K562 (cell line): ENCODE measurements around the gene ECE2. TPM values are rescaled to one million over a fixed set of nuclear protein-coding genes. Genes with fewer than 3 reads are reported as not detected.

Source experiments
- ATAC-seq: fragments of 200-7000 bp; cut with Tn5 transposase; 3 replicates; pipeline ENCODE4 v1.9.1; 2020; ENCODE audit warnings: moderate library complexity
- BruUV-seq: library from RNA; stranded (reverse); fragments of 400-500 nt; replicated peaks from 2 replicates; lab custom pipeline; 2021; lab: Mats Ljungman, UMichigan
- CTCF ChIA-PET: fragments of 300-600 bp; formaldehyde crosslinking; extraction: SDS; loops from one replicate; lab custom pipeline; 2021; ENCODE audit warnings: low intra/inter-chr PET ratio; lab: Yijun Ruan, JAX
- POLR2A ChIA-PET: fragments of 300-600, 350-650 bp; sonication (Branson Sonifier 250); formaldehyde crosslinking; extraction: SDS; loops from one replicate; lab custom pipeline; 2021; ENCODE audit warnings: antibody characterized with exemption, inconsistent platforms; lab: Yijun Ruan, JAX
- DNase-seq, 4 experiments: peaks; one replicate each; pipeline versions ENCODE4 v3.0.0 to v3.0.0-alpha.2; 2011 to 2018; ENCODE audit warnings: low spot score in 3 of 4, mixed read lengths in 3 of 4; ENCODE audit errors: extremely low read depth in 1 of 4
- FAIRE-seq: peaks from 2 replicates; lab custom pipeline; 2011; peaks lifted over from hg19 to GRCh38; lab: Jason Lieb, UNC
- H2AFZ ChIP-seq: 2 replicates; pipeline ENCODE4 v1.6.0; 2011; ENCODE audit warnings: low read depth, low read length, control low read depth, inconsistent platforms
- H3K27ac ChIP-seq: fragments of 200-600 bp; 3 replicates; pipeline ENCODE4 v1.8.0; 2011; ENCODE audit warnings: low read depth, mild to moderate bottlenecking, control low read depth, inconsistent platforms, low read length, moderate library complexity, mixed read lengths; ENCODE audit errors: extremely low read depth
- H3K27me3 ChIP-seq, 2 experiments: fragments of 300-600 bp in 1 of 2; 2 replicates in 1 of 2; 3 replicates in 1 of 2; pipeline versions ENCODE4 v1.6.0 to v1.8.0; 2011; ENCODE audit warnings: inconsistent platforms in 2 of 2, low read length in 2 of 2, mild to moderate bottlenecking in 1 of 2, mixed read lengths in 1 of 2, moderate library complexity in 1 of 2; ENCODE audit not compliant: control insufficient read depth in 2 of 2, insufficient read depth in 2 of 2
- H3K36me3 ChIP-seq: fragments of 300-600 bp; 3 replicates; pipeline ENCODE4 v1.8.0; 2011; ENCODE audit warnings: mild to moderate bottlenecking, low read length, inconsistent platforms; ENCODE audit not compliant: control insufficient read depth, insufficient read depth
- H3K4me1 ChIP-seq, 2 experiments: fragments of 200-600 bp in 1 of 2; replicated peaks in 1 of 2; 2 replicates in 1 of 2; 3 replicates in 1 of 2; pipeline versions ENCODE4 v1.5.1 to v1.8.0; 2011; ENCODE audit warnings: inconsistent platforms in 2 of 2, low read length in 2 of 2, mild to moderate bottlenecking in 1 of 2, mixed read lengths in 1 of 2, moderate library complexity in 1 of 2; ENCODE audit not compliant: control insufficient read depth in 2 of 2, insufficient read depth in 2 of 2
- H3K4me2 ChIP-seq: 2 replicates; pipeline ENCODE4 v1.6.1; 2011; ENCODE audit warnings: low read length, control low read depth, inconsistent platforms, mixed read lengths; ENCODE audit not compliant: insufficient read depth
- H3K4me3 ChIP-seq: fragments of 200-600 bp; sonication (generic), shearing (Covaris generic); 2 replicates; pipeline ENCODE4 v1.5.1; 2016; ENCODE audit warnings: control low read depth, inconsistent platforms
- H3K79me2 ChIP-seq: fragments of 200-600 bp; 3 replicates; pipeline ENCODE4 v1.8.0; 2011; ENCODE audit warnings: low read length, inconsistent platforms; ENCODE audit not compliant: control insufficient read depth, insufficient read depth
- H3K9ac ChIP-seq, 2 experiments: 2 replicates each; pipeline versions ENCODE4 v1.6.0 to v1.6.1; 2011; ENCODE audit warnings: low read depth in 2 of 2, low read length in 2 of 2, control low read depth in 1 of 2, inconsistent platforms in 1 of 2, mild to moderate bottlenecking in 1 of 2, mixed read lengths in 1 of 2; ENCODE audit not compliant: insufficient read depth in 1 of 2
- H3K9me1 ChIP-seq: one replicate; pipeline ENCODE4 v1.6.0; 2011; ENCODE audit warnings: inconsistent platforms, mild to moderate bottlenecking, low read length, moderate library complexity; ENCODE audit not compliant: control insufficient read depth, insufficient read depth
- H3K9me3 ChIP-seq: replicated peaks from 2 replicates; pipeline ENCODE4 v1.5.1; 2011; ENCODE audit warnings: low read depth, low read length, inconsistent platforms; ENCODE audit not compliant: control insufficient read depth, insufficient read depth
- H4K20me1 ChIP-seq: replicated peaks from 2 replicates; pipeline ENCODE4 v1.6.1; 2011; ENCODE audit warnings: low read length, inconsistent platforms, mixed read lengths; ENCODE audit not compliant: control insufficient read depth, insufficient read depth
- CEBPB ChIP-seq: fragments of 450-650 bp; IDR thresholded peaks from 2 replicates; pipeline ENCODE4 v1.6.1; 2016; ENCODE audit warnings: missing genetic modification characterization, missing compliant biosample characterization
- CSDE1 ChIP-seq, 2 experiments: fragments of 450-650 bp; IDR thresholded peaks; 2 replicates each; pipeline ENCODE4 v1.6.1; 2016; ENCODE audit warnings: mild to moderate bottlenecking in 1 of 2
- CXXC5 ChIP-seq: fragments of 250-450 bp; sonication (Bioruptor Pico); IDR thresholded peaks from 2 replicates; pipeline ENCODE4 v1.8.0; 2022; ENCODE audit warnings: inconsistent platforms, mild to moderate bottlenecking, moderate library complexity
- JUND ChIP-seq, 2 experiments: IDR thresholded peaks; 2 replicates in 1 of 2; 3 replicates in 1 of 2; pipeline ENCODE4 v1.6.1; 2011; ENCODE audit warnings: borderline replicate concordance in 2 of 2, low read depth in 2 of 2, low read length in 2 of 2, improper control_type of control experiment in 1 of 2, missing biosample characterization in 1 of 2, missing genetic modification characterization in 1 of 2, missing genetic modification reagents in 1 of 2
- MTF1 ChIP-seq: fragments of 250-450 bp; sonication (Bioruptor Pico); IDR thresholded peaks from 2 replicates; pipeline ENCODE4 v1.9.0; 2021; ENCODE audit warnings: moderate library complexity, mild to moderate bottlenecking, inconsistent platforms, borderline replicate concordance
- POLR3G ChIP-seq: IDR thresholded peaks from 2 replicates; pipeline ENCODE4 v1.6.1; 2011; ENCODE audit not compliant: insufficient read length, insufficient replicate concordance; ENCODE audit errors: extremely low read depth
- PPARD ChIP-seq: fragments of 250-450 bp; sonication (Bioruptor Pico); IDR thresholded peaks from 2 replicates; pipeline ENCODE4 v1.8.0; 2022; ENCODE audit warnings: inconsistent platforms, mild to moderate bottlenecking, moderate library complexity
- RFX1 ChIP-seq: fragments of 450-650 bp; IDR thresholded peaks from 2 replicates; pipeline ENCODE4 v1.6.1; 2016; ENCODE audit warnings: mild to moderate bottlenecking, moderate library complexity
- SIN3B ChIP-seq: fragments of 450-650 bp; IDR thresholded peaks from 2 replicates; pipeline ENCODE4 v1.6.1; 2017; ENCODE audit warnings: low read depth, mild to moderate bottlenecking, moderate library complexity
- ZBTB7A ChIP-seq: IDR thresholded peaks from 2 replicates; pipeline ENCODE4 v1.6.1; 2011; ENCODE audit warnings: low read depth, mild to moderate bottlenecking, low read length, moderate library complexity, borderline replicate concordance; ENCODE audit not compliant: control insufficient read depth
- ZKSCAN8 ChIP-seq: fragments of 200-800 bp; sonication (Bioruptor generic); IDR thresholded peaks from 2 replicates; pipeline ENCODE4 v1.6.1; 2016; ENCODE audit warnings: missing genetic modification characterization, missing compliant biosample characterization
- ZNF316 ChIP-seq: fragments of 450-650 bp; IDR thresholded peaks from 2 replicates; pipeline ENCODE4 v1.6.1; 2016
- WGBS: fragments of 100-300 bp; shearing (Covaris generic); methylation state at CpG from one replicate; pipeline ENCODE4 v1.1.6; 2016; ENCODE audit warnings: low coverage, mixed read lengths; ENCODE audit not compliant: insufficient coverage; ENCODE audit errors: missing lambda C conversion rate; 5-methylcytosine and 5-hydroxymethylcytosine counted together
- in situ Hi-C: fragments of 300-500 bp; cut with MboI; formaldehyde crosslinking; loops from 4 replicates; pipeline ENCODE4 v1.15.0; 2018; ENCODE audit warnings: inconsistent platforms, mixed read lengths
- intact Hi-C: fragments of 100-400 bp; cut with micrococcal nuclease; formaldehyde crosslinking; loops from 2 replicates; pipeline ENCODE4 v1.14.2; 2022
- polyA plus RNA-seq, 8 experiments: library from polyadenylated mRNA; depleted of rRNA in 4 of 8; stranded (reverse) in 5 of 8; unstranded in 3 of 8; fragments of >200 nt; fragmentation: Nextera tagmentation in 2 of 8; fragmentation: Illumina TruSeq in 1 of 8; extraction: Ambion mirVana in 2 of 8; extraction: Trizol in 1 of 8; gene quantifications; 2 replicates each; pipeline versions ENCODE4 v1.2.1 to v1.2.3, GENCODE V29; 2011 to 2014; ENCODE audit warnings: inconsistent platforms in 1 of 8, missing spikeins in 1 of 8
- total RNA-seq, 7 experiments: library from RNA; depleted of rRNA in 6 of 7; stranded (reverse); fragments of >200 nt in 6 of 7; fragmentation: Illumina TruSeq in 2 of 7; extraction: Trizol in 2 of 7; gene quantifications; 2 replicates each; pipeline versions ENCODE4 v1.2.1 to v1.2.3, GENCODE V29; 2011 to 2021; ENCODE audit warnings: low replicate concordance in 1 of 7
- TF ChIP-seq, protein P1 (sequence below), 2 experiments: IDR thresholded peaks; 2 replicates each; pipeline ENCODE4 v1.6.1; 2011; ENCODE audit warnings: borderline replicate concordance in 1 of 2, control low read depth in 1 of 2, low read depth in 1 of 2, low read length in 1 of 2, mild to moderate bottlenecking in 1 of 2, mixed read lengths in 1 of 2, moderate library complexity in 1 of 2; ENCODE audit not compliant: insufficient read depth in 1 of 2, insufficient read length in 1 of 2, poor library complexity in 1 of 2, severe bottlenecking in 1 of 2; ENCODE audit errors: extremely low read depth in 1 of 2
- TF ChIP-seq, protein P2 (sequence below): fragments of 250-450 bp; sonication (Bioruptor Pico); IDR thresholded peaks from 2 replicates; pipeline ENCODE4 v1.4.0; 2020

ECE2 gene
- total and polyA plus RNA-seq, 9 of the 15 experiments (the other 6 are each of a cell fraction or from before 2014, with no cell fraction given): not detected

DNA sequence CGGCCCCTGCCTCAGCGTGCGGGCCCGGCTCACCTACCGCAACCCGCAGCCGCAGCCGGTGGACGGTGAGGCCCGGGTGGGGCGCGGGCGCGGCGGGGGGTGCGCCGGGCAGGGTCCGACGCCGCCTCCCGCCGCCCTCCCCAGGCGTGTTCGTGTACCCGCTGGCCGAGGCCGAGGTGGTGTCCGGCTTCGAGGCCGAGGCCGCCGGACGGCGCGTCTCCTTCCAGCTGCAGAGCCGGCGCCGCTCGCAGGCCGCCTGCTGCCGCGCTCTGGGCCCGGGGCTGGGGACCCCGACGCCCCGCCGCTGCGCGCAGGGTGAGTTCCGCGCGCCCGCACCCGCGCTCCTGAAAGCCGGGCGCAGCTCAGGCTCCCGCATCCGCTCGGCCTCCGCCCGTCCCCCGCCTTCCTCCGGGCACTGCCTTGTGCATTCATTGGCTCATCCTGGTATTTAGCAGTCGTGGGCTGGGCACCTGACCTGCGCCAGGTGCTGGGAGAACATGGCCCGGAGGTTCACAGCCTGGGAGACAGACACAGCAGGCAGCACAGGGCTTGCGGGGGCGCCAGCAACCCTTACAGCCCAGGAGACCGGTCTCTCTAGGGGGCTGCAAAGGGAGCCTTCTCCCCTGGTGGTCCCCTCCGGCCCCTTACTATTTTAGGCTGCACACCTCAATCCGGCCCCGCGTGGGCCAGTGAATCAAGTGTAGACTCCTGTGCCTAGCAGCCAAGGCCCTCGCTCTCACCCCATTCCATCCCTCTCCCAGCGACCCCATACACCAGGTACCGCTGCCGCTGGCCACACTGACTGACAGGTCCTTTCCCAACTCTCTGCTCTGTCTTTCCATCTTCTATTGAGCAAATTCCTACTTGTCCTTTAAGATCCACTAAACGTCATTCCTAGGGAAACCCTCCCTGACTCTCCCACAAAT is 45.0 kb upstream of the ECE2 start:
- intact Hi-C loops: no loop called here
- H3K27ac ChIP-seq: no peak overlapping the region
- H3K4me3 ChIP-seq: no peak overlapping the region
- POLR2A ChIA-PET: interaction anchor here (0.6 to 1.7 kb wide), 3 partner anchors 9 to 519 kb away, joined by 3 to 6 read pairs (median 3); no protein-coding TSS in a partner anchor
- in situ Hi-C loops: no loop called here
- no peaks in the 10 kb centered on the region for H3K9me3 ChIP-seq
- BruUV-seq: no TSS peak
- H3K9me1 ChIP-seq: no peaks in the 10 kb centered on the region
- no peaks in the 10 kb centered on the region for H3K79me2 ChIP-seq
- H2AFZ ChIP-seq: no peak overlapping the region
- CTCF ChIA-PET: no interaction called here
- no peak for DNase-seq
- H3K9ac ChIP-seq: no peak overlapping the region
- FAIRE-seq: no peak
- H3K36me3 ChIP-seq: no peaks in the 10 kb centered on the region
- H3K4me2 ChIP-seq: no peak overlapping the region
- peaks cover 0 to 33% of the 10 kb centered on the region in 2 experiments; a peak in 3 of 5 replicates for H3K4me1 ChIP-seq
- peaks cover 15% of the 10 kb centered on the region for H4K20me1 ChIP-seq
- H3K27me3 ChIP-seq: peaks cover 44 to 69% of the 10 kb centered on the region in 2 experiments
- 39% methylated on average over 13 of the region's 79 CpGs for WGBS
- no peak for ATAC-seq
- TF ChIP-seq CSDE1 (IDR thresholded peaks at IDR 0.05) (no peak), RFX1 (no peak), ZNF316 (no peak), MTF1 (CRISPR knock-in tag) (no peak), ZBTB7A (no peak), SIN3B (no peak), CEBPB (no peak), CXXC5 (no peak), POLR3G (no peak), ZKSCAN8 (CRISPR knock-in tag) (no peak), JUND (IDR thresholded peaks at IDR 0.05; ENCODE audit: borderline replicate concordance, low read depth, low read length) (no peak), JUND (tag; IDR thresholded peaks at IDR 0.05; ENCODE audit: borderline replicate concordance, low read depth, low read length) (no peak), PPARD (no peak)
- TF ChIP-seq, protein P1, sequence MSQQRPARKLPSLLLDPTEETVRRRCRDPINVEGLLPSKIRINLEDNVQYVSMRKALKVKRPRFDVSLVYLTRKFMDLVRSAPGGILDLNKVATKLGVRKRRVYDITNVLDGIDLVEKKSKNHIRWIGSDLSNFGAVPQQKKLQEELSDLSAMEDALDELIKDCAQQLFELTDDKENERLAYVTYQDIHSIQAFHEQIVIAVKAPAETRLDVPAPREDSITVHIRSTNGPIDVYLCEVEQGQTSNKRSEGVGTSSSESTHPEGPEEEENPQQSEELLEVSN (IDR thresholded peaks at IDR 0.05; ENCODE audit: borderline replicate concordance in 1 of 2, extremely low read depth in 1 of 2, insufficient read depth in 1 of 2, insufficient read length in 1 of 2, low read depth in 1 of 2, low read length in 1 of 2, poor library complexity in 1 of 2, severe bottlenecking in 1 of 2): no peak
- TF ChIP-seq, protein P2, sequence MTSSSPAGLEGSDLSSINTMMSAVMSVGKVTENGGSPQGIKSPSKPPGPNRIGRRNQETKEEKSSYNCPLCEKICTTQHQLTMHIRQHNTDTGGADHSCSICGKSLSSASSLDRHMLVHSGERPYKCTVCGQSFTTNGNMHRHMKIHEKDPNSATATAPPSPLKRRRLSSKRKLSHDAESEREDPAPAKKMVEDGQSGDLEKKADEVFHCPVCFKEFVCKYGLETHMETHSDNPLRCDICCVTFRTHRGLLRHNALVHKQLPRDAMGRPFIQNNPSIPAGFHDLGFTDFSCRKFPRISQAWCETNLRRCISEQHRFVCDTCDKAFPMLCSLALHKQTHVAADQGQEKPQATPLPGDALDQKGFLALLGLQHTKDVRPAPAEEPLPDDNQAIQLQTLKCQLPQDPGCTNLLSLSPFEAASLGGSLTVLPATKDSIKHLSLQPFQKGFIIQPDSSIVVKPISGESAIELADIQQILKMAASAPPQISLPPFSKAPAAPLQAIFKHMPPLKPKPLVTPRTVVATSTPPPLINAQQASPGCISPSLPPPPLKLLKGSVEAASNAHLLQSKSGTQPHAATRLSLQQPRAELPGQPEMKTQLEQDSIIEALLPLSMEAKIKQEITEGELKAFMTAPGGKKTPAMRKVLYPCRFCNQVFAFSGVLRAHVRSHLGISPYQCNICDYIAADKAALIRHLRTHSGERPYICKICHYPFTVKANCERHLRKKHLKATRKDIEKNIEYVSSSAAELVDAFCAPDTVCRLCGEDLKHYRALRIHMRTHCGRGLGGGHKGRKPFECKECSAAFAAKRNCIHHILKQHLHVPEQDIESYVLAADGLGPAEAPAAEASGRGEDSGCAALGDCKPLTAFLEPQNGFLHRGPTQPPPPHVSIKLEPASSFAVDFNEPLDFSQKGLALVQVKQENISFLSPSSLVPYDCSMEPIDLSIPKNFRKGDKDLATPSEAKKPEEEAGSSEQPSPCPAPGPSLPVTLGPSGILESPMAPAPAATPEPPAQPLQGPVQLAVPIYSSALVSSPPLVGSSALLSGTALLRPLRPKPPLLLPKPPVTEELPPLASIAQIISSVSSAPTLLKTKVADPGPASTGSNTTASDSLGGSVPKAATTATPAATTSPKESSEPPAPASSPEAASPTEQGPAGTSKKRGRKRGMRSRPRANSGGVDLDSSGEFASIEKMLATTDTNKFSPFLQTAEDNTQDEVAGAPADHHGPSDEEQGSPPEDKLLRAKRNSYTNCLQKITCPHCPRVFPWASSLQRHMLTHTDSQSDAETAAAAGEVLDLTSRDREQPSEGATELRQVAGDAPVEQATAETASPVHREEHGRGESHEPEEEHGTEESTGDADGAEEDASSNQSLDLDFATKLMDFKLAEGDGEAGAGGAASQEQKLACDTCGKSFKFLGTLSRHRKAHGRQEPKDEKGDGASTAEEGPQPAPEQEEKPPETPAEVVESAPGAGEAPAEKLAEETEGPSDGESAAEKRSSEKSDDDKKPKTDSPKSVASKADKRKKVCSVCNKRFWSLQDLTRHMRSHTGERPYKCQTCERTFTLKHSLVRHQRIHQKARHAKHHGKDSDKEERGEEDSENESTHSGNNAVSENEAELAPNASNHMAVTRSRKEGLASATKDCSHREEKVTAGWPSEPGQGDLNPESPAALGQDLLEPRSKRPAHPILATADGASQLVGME (CRISPR knock-in tag): no peak
